Body of pancreas (tissue), 4 donors: ENCODE data around the gene SRPK2. TPM values are rescaled to one million over a fixed set of nuclear protein-coding genes. Genes with fewer than 3 reads are reported as not detected.
A peak's percentile ranks its signal among the peaks of the same experiment; 100 is the strongest.
"Not testable (repeated sequence)": the region's sequence is repeated elsewhere in the genome, so short reads cannot be mapped to it uniquely, and the experiment has no call there.

Experiments
- ATAC-seq: fragments of 150-250 bp; one replicate; pipeline ENCODE4 v1.9.1; 2016
- DNase-seq, 4 donors: peaks; one replicate each; pipeline ENCODE4 v3.0.0-alpha.2; 2019
- H3K27ac ChIP-seq, 4 donors: fragments of 200-600 bp; sonication (generic); 1 replicate in 3 of 4; 2 replicates in 1 of 4; pipeline versions ENCODE4 v1.5.1 to v1.6.1; 2016 to 2019; ENCODE audit warnings: mild to moderate bottlenecking in 1 of 4, mixed read lengths in 1 of 4, moderate library complexity in 1 of 4
- H3K27me3 ChIP-seq, 2 donors: fragments of 200-600 bp; sonication (generic); one replicate each; pipeline ENCODE4 v1.6.0; 2016; ENCODE audit warnings: mild to moderate bottlenecking in 1 of 2
- H3K36me3 ChIP-seq, 2 donors: fragments of 200-600 bp; sonication (generic); replicated peaks in 1 of 2; 2 replicates each; pipeline ENCODE4 v1.5.1; 2016; ENCODE audit warnings: low read depth in 2 of 2; ENCODE audit not compliant: insufficient read depth in 1 of 2
- H3K4me1 ChIP-seq: fragments of 200-600 bp; sonication (generic); one replicate; pipeline ENCODE4 v1.6.0; 2016
- H3K4me3 ChIP-seq, 2 donors: fragments of 200-600 bp; sonication (generic); 1 replicate in 1 of 2; 2 replicates in 1 of 2; pipeline ENCODE4 v1.5.1; 2016 to 2019
- H3K9me3 ChIP-seq, 3 donors: fragments of 200-600 bp; sonication (generic); 1 replicate in 2 of 3; 2 replicates in 1 of 3; pipeline ENCODE4 v1.5.1; 2016
- CTCF ChIP-seq, 7 experiments: fragments of 450-650 bp in 4 of 7; fragments of 200-600 bp in 3 of 7; sonication (generic) in 3 of 7; IDR thresholded peaks; one replicate each; pipeline ENCODE4 v1.5.1; 2016 to 2019; ENCODE audit warnings: antibody characterized with exemption in 7 of 7
- POLR2A ChIP-seq, 3 donors: fragments of 450-650 bp; IDR thresholded peaks; one replicate each; pipeline ENCODE4 v1.6.1; 2016; ENCODE audit warnings: antibody characterized with exemption in 3 of 3, mild to moderate bottlenecking in 2 of 3
- WGBS, 2 donors: methylation state at CpG; one replicate each; pipeline ENCODE4 v1.1.5; 2017; 5-methylcytosine and 5-hydroxymethylcytosine counted together
- intact Hi-C: fragments of 100-400 bp; cut with DNase I; formaldehyde crosslinking; loops from one replicate; pipeline ENCODE4 v1.15.1; 2023
- total RNA-seq, 2 donors: library from RNA; depleted of rRNA; stranded (reverse); fragments of >200 nt; gene quantifications; one replicate each; pipeline ENCODE4 v1.1.0, GENCODE V29; 2016

SRPK2 gene
- total RNA-seq, 2 donors from 2014 or later, result 23.4 to 31.1 TPM

DNA sequence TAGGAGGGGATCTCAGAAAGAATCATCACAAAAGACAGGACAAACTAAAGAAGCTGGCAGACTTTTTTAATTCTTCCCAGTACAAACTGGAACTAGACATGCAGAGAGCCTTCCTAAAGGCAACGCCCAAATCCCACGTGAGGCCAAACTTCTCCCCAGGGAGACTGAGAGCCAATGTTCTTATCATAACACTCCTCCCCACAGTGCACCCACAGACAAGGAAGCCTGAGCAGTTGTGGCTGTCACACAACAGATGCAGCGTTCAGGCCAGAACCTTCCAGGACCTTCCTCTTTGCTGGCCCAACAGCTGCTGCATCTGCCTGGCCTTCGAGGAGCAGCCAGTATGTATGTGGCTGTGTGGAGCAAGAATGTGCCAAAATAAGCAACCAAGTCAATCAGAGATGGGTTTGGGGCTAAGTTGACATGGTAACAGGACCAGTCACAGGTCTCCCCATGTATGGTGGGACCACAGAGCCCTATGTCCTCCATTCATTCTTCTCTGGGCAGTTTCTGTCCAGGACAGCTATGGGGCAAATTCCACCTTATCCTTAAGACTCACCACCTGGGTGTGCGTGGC, 34.9 kb downstream of the SRPK2 start:
- Histone ChIP-seq H3K9me3 (no peaks in the 10 kb centered on the region), H3K4me3 (no peak overlapping the region), H3K27ac (no peak overlapping the region), H3K36me3 (no peaks in the 10 kb centered on the region), H3K4me1 (peaks cover 38% of the 10 kb centered on the region), H3K27me3 (no peaks in the 10 kb centered on the region)
- TF ChIP-seq CTCF (IDR thresholded peaks at IDR 0.05) (no peak), POLR2A (IDR thresholded peaks at IDR 0.05) (no peak)
- intact Hi-C loops, result no loop called here
- DNase-seq (peak in 3 of 4 donors; percentile 24 to 51 (median 40)), ATAC-seq (peak; percentile 35)
- WGBS, 2 donors, result 37 to 38% methylated on average over 3 to 5 of the region's 5 CpGs

GRCh38 chr7:105352901-105353668, 35.6 kb downstream of the SRPK2 start:
- intact Hi-C loops, result no loop called here
- H3K27me3 ChIP-seq, result no peaks in the 10 kb centered on the region
- no peaks in the 10 kb centered on the region for H3K36me3 ChIP-seq
- no peaks in the 10 kb centered on the region for H3K9me3 ChIP-seq
- TF ChIP-seq POLR2A (IDR thresholded peaks at IDR 0.05) (no peak), CTCF (IDR thresholded peaks at IDR 0.05) (no peak)
- H3K4me1 ChIP-seq, result peaks cover 38% of the 10 kb centered on the region
- 88 to 89% methylated on average over 4 of the region's 4 CpGs for WGBS, 2 donors
- no peak overlapping the region for H3K27ac ChIP-seq
- DNase-seq (no peak), ATAC-seq (no peak)
- no peak overlapping the region for H3K4me3 ChIP-seq

- Histone ChIP-seq H3K27me3 (no peaks in the 10 kb centered on the region), H3K36me3 (no peaks in the 10 kb centered on the region), H3K27ac (no peak overlapping the region), H3K9me3 (no peaks in the 10 kb centered on the region), H3K4me1 (peaks cover 38% of the 10 kb centered on the region), H3K4me3 (no peak overlapping the region)
- TF ChIP-seq POLR2A (IDR thresholded peaks at IDR 0.05), result no peak
- no peak for TF ChIP-seq CTCF (IDR thresholded peaks at IDR 0.05)
- 40 to 56% methylated on average over 2 to 3 of the region's 3 CpGs for WGBS, 2 donors
- ATAC-seq (peak; percentile 30), DNase-seq (peak in 3 of 4 donors; percentile 35 to 71 (median 57))
- intact Hi-C loops, result no loop called here
Observed at GRCh38 chr7:105352018-105352612, 36.6 kb downstream of the SRPK2 start.

DNA sequence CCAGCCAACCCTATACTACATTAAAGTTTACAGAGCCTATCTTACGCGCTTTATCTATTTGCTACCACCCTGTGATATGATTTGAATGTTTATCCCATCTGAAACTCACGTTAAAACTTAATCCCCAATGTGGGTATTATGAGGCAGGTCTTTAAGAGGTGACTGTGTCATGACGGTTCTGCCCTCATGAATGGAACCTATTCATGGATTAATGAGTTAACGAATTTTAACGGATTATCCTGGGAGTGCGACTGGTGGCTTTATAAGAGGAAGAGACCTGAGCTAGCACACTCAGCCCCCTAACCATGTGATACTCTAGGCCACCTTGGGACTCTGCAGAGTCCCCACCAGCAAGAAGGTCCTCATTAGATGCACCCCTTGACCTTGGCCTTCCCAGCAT, 37.8 kb downstream of the SRPK2 start:
- TF ChIP-seq POLR2A (IDR thresholded peaks at IDR 0.05), result no peak
- no peak for TF ChIP-seq CTCF (IDR thresholded peaks at IDR 0.05)
- Histone ChIP-seq H3K4me3 (no peak overlapping the region), H3K4me1 (peaks cover 45% of the 10 kb centered on the region), H3K36me3 (no peaks in the 10 kb centered on the region), H3K9me3 (no peaks in the 10 kb centered on the region), H3K27me3 (no peaks in the 10 kb centered on the region), H3K27ac (no peak overlapping the region)
- 62 to 72% methylated on average over 7 of the region's 7 CpGs for WGBS, 2 donors
- intact Hi-C loops, result no loop called here
- DNase-seq (no peak), ATAC-seq (no peak)

DNA sequence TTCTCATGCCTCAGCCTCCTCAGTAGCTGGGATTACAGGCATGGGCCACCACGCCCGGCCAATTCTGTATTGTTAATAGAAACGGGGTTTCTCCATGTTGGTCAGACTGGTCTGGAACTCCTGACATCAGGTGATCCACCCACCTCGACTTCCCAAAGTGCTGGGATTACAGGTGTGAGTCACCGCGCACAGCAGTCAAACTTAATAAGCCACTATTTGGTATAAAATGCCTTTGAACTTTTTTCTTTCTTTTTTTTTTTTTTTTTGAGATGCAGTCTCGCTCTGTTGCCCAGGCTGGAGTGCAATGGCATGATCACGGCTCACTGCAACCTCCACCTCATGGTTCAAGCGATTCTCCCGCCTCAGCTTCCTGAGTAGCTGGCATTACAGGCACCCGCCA, 40.5 kb downstream of the SRPK2 start:
- ATAC-seq, result not testable (repeated sequence)

More for the DNA sequence above, 40.5 kb downstream of the SRPK2 start:
- 96 to 97% methylated on average over 11 of the region's 11 CpGs for WGBS, 2 donors
- H3K4me3 ChIP-seq, H3K36me3 ChIP-seq, DNase-seq, intact Hi-C loops, H3K27me3 ChIP-seq, H3K27ac ChIP-seq, H3K9me3 ChIP-seq: not testable (repeated sequence)
- H3K4me1 ChIP-seq, result peaks cover 35% of the 10 kb centered on the region
